Gastrocnemius medialis (tissue), 4 donors: ENCODE results near the gene SLC5A8. TPM values are rescaled to one million over a fixed set of nuclear protein-coding genes. Genes with fewer than 3 reads are reported as not detected.

Experiments used
- ATAC-seq, 2 donors: fragments of 150-250 bp; one replicate each; pipeline ENCODE4 v1.9.1; 2016
- DNase-seq, 2 donors: peaks; one replicate each; pipeline ENCODE4 v3.0.0-alpha.2; 2019
- H3K27ac ChIP-seq, 4 donors: fragments of 200-600 bp; sonication (generic); 1 replicate in 1 of 4; 2 replicates in 3 of 4; pipeline ENCODE4 v1.5.1; 2016 to 2018; ENCODE audit warnings: mild to moderate bottlenecking in 2 of 4, moderate library complexity in 1 of 4
- H3K27me3 ChIP-seq, 3 donors: fragments of 200-600 bp; sonication (generic) in 2 of 3; 1 replicate in 1 of 3; 2 replicates in 2 of 3; pipeline versions ENCODE4 v1.5.1 to v1.6.0; 2016 to 2019; ENCODE audit warnings: mild to moderate bottlenecking in 1 of 3, moderate library complexity in 1 of 3
- H3K36me3 ChIP-seq, 2 donors: fragments of 200-600 bp; sonication (generic) in 1 of 2; one replicate each; pipeline ENCODE4 v1.5.1; 2017 to 2018
- H3K4me1 ChIP-seq, 2 donors: fragments of 200-600 bp; sonication (generic) in 1 of 2; one replicate each; pipeline ENCODE4 v1.5.1; 2016 to 2017; ENCODE audit warnings: mild to moderate bottlenecking in 2 of 2
- H3K4me3 ChIP-seq, 4 donors: fragments of 200-600 bp; sonication (generic) in 3 of 4; 1 replicate in 1 of 4; 2 replicates in 3 of 4; pipeline ENCODE4 v1.5.1; 2016 to 2019; ENCODE audit warnings: mild to moderate bottlenecking in 2 of 4
- H3K9me3 ChIP-seq, 3 donors: fragments of 200-600 bp; sonication (generic) in 2 of 3; 1 replicate in 1 of 3; 2 replicates in 2 of 3; pipeline ENCODE4 v1.5.1; 2016 to 2019
- POLR2A ChIP-seq, 2 donors: fragments of 450-650 bp; IDR thresholded peaks; one replicate each; pipeline ENCODE4 v1.6.1; 2017; ENCODE audit warnings: antibody characterized with exemption in 2 of 2, mild to moderate bottlenecking in 2 of 2, moderate library complexity in 2 of 2
- in situ Hi-C, 4 donors: fragments of 200-750 bp; cut with MboI; loops; one replicate each; pipeline versions ENCODE4 v1.15.0 to v1.8.0; 2017; ENCODE audit warnings: low sequenced_read_pairs in 4 of 4
- intact Hi-C: fragments of 100-400 bp; cut with DNase I; formaldehyde crosslinking; loops from one replicate; pipeline ENCODE4 v1.15.1; 2023; ENCODE audit warnings: low total_unique reads
- total RNA-seq, 4 donors: library from RNA; depleted of rRNA; stranded (reverse); fragments of >200 nt; gene quantifications; one replicate each; pipeline versions ENCODE4 v1.1.0 to v1.2.3, GENCODE V29; 2016
- TF ChIP-seq, protein P1 (sequence below), 5 experiments: fragments of 450-650 bp in 3 of 5; fragments of 200-600 bp in 2 of 5; sonication (generic) in 2 of 5; IDR thresholded peaks in 4 of 5; conservative IDR thresholded peaks in 1 of 5; 1 replicate in 4 of 5; 2 replicates in 1 of 5; pipeline ENCODE4 v1.5.1; 2016 to 2019; ENCODE audit warnings: antibody characterized with exemption in 5 of 5, mild to moderate bottlenecking in 3 of 5, moderate library complexity in 3 of 5

The SLC5A8 gene
- total RNA-seq, 4 donors from 2014 or later, result not detected

- ATAC-seq, result no peak
- Histone ChIP-seq H3K9me3 (no peaks in the 10 kb centered on the region), H3K36me3 (no peaks in the 10 kb centered on the region), H3K4me3 (no peak overlapping the region), H3K27ac (no peak overlapping the region), H3K27me3 (no peaks in the 10 kb centered on the region), H3K4me1 (no peaks in the 10 kb centered on the region)
- TF ChIP-seq POLR2A (IDR thresholded peaks at IDR 0.05), result no peak
- TF ChIP-seq, protein P1, sequence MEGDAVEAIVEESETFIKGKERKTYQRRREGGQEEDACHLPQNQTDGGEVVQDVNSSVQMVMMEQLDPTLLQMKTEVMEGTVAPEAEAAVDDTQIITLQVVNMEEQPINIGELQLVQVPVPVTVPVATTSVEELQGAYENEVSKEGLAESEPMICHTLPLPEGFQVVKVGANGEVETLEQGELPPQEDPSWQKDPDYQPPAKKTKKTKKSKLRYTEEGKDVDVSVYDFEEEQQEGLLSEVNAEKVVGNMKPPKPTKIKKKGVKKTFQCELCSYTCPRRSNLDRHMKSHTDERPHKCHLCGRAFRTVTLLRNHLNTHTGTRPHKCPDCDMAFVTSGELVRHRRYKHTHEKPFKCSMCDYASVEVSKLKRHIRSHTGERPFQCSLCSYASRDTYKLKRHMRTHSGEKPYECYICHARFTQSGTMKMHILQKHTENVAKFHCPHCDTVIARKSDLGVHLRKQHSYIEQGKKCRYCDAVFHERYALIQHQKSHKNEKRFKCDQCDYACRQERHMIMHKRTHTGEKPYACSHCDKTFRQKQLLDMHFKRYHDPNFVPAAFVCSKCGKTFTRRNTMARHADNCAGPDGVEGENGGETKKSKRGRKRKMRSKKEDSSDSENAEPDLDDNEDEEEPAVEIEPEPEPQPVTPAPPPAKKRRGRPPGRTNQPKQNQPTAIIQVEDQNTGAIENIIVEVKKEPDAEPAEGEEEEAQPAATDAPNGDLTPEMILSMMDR (IDR thresholded peaks at IDR 0.05 in 4 of 5, conservative IDR thresholded peaks at IDR 0.05 in 1 of 5), result no peak
- intact Hi-C loops (no loop called here), in situ Hi-C loops (no loop called here)
- no peak for DNase-seq
Observed at GRCh38 chr12:101115326-101115725, 94.7 kb downstream of the SLC5A8 start.

DNA sequence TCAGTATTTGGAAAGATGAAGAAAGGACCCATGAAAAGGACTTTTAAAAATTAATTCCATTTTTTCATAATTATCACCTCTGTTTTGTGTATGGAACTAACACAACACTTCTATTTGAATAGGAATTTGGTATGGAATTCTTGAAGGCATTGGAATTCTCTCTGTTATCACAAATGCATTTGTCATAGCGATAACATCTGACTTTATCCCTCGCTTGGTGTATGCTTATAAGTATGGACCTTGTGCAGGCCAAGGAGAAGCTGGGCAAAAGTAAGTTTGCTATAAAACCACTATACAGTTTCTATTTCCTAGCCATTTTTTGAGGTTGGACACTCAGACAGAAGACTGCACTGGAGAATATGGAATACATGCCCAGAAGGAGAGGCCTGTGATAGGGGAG lies 98.6 kb downstream of the SLC5A8 start:
- intact Hi-C loops (no loop called here), in situ Hi-C loops (no loop called here)
- TF ChIP-seq POLR2A (IDR thresholded peaks at IDR 0.05), result no peak
- TF ChIP-seq, protein P1 (IDR thresholded peaks at IDR 0.05 in 4 of 5, conservative IDR thresholded peaks at IDR 0.05 in 1 of 5), result no peak
- H3K27ac ChIP-seq, result no peak overlapping the region
- H3K36me3 ChIP-seq, result no peaks in the 10 kb centered on the region
- H3K4me3 ChIP-seq, result no peak overlapping the region
- no peak for ATAC-seq
- no peaks in the 10 kb centered on the region for H3K4me1 ChIP-seq
- no peaks in the 10 kb centered on the region for H3K27me3 ChIP-seq
- DNase-seq, result no peak
- no peaks in the 10 kb centered on the region for H3K9me3 ChIP-seq

DNA sequence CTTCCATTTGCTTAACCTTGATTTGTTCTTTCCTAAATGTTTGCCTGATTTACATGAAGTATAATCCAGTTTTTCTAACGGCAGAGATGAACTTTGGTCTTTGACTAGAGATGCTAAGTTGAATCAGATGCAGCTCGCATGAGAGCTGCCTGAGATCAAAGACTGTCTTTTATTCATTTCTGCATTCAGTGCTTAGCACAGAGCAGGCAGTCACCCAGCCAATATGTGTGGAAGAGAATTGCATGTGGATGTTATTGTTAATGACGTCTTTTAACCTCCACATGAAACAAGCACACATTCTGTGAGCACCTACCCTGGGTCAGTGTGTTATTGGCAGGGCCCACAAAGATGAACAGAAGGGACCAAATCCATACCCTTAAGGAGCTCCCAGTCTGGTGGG lies 99.2 kb downstream of the SLC5A8 start:
- no peaks in the 10 kb centered on the region for H3K36me3 ChIP-seq
- DNase-seq (no peak), ATAC-seq (no peak)
- H3K9me3 ChIP-seq, result no peaks in the 10 kb centered on the region
- no peak for TF ChIP-seq POLR2A (IDR thresholded peaks at IDR 0.05)
- TF ChIP-seq, protein P1 (IDR thresholded peaks at IDR 0.05 in 4 of 5, conservative IDR thresholded peaks at IDR 0.05 in 1 of 5), result no peak
- no peak overlapping the region for H3K27ac ChIP-seq
- intact Hi-C loops (no loop called here), in situ Hi-C loops (no loop called here)
- no peaks in the 10 kb centered on the region for H3K4me1 ChIP-seq
- no peaks in the 10 kb centered on the region for H3K27me3 ChIP-seq
- H3K4me3 ChIP-seq, result no peak overlapping the region

GRCh38 chr12:101108130-101108529 lies 101.9 kb downstream of the SLC5A8 start:
- no peak for DNase-seq
- H3K4me1 ChIP-seq, result no peaks in the 10 kb centered on the region
- H3K27ac ChIP-seq, result no peak overlapping the region
- no peak for ATAC-seq
- no peak overlapping the region for H3K4me3 ChIP-seq
- intact Hi-C loops, result no loop called here
- H3K36me3 ChIP-seq, result no peaks in the 10 kb centered on the region
- no peaks in the 10 kb centered on the region for H3K27me3 ChIP-seq
- in situ Hi-C loops, result no loop called here
- TF ChIP-seq, protein P1 (IDR thresholded peaks at IDR 0.05 in 4 of 5, conservative IDR thresholded peaks at IDR 0.05 in 1 of 5), result no peak
- TF ChIP-seq POLR2A (IDR thresholded peaks at IDR 0.05), result no peak
- H3K9me3 ChIP-seq, result no peaks in the 10 kb centered on the region

DNA sequence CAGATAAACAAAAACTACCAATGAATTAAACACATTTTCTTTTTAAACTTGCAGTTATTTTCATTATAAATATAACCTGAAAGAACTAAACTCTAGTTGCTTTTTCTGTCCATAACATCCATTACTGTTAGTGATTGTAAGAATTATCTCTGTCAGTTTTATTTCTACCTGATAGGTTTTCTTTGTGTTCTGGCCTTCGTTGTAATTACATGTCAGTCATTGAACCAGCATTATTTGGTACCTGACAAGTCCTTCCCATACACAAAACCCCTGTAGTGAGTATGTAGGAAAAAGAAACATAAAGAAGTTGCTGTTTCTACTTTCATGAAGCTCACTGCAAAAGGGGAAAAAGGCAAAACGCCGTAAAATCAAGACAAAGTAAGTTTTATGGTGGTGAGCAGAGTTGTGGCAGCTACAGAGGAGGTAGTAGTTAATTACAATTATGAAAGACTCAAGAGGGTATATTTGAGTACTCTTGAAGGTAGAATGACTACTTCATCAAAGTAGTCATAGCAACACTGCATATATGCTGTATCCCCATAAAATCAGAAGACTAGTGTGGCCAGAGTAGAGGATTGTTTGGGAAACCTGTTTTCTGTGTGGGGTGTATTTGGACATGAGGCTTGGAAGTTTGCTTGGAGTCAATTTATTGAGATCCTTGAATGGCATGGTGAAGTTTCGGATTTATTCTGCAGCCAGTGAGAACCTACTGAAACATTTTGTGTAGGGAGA lies 102.8 kb downstream of the SLC5A8 start:
- Histone ChIP-seq H3K9me3 (no peaks in the 10 kb centered on the region), H3K4me3 (no peak overlapping the region), H3K36me3 (no peaks in the 10 kb centered on the region), H3K27ac (no peak overlapping the region), H3K27me3 (no peaks in the 10 kb centered on the region), H3K4me1 (no peaks in the 10 kb centered on the region)
- TF ChIP-seq, protein P1 (IDR thresholded peaks at IDR 0.05 in 4 of 5, conservative IDR thresholded peaks at IDR 0.05 in 1 of 5), result no peak
- TF ChIP-seq POLR2A (IDR thresholded peaks at IDR 0.05), result no peak
- DNase-seq, result no peak
- in situ Hi-C loops, result no loop called here
- intact Hi-C loops, result no loop called here
- no peak for ATAC-seq
